ENCODE measurements around the gene ZNF318. TPM values are rescaled to one million over a fixed set of nuclear protein-coding genes. Genes with fewer than 3 reads are reported as not detected.

Gene ZNF318
- polyA plus RNA-seq, 1 donor: 15.0 TPM

DNA sequence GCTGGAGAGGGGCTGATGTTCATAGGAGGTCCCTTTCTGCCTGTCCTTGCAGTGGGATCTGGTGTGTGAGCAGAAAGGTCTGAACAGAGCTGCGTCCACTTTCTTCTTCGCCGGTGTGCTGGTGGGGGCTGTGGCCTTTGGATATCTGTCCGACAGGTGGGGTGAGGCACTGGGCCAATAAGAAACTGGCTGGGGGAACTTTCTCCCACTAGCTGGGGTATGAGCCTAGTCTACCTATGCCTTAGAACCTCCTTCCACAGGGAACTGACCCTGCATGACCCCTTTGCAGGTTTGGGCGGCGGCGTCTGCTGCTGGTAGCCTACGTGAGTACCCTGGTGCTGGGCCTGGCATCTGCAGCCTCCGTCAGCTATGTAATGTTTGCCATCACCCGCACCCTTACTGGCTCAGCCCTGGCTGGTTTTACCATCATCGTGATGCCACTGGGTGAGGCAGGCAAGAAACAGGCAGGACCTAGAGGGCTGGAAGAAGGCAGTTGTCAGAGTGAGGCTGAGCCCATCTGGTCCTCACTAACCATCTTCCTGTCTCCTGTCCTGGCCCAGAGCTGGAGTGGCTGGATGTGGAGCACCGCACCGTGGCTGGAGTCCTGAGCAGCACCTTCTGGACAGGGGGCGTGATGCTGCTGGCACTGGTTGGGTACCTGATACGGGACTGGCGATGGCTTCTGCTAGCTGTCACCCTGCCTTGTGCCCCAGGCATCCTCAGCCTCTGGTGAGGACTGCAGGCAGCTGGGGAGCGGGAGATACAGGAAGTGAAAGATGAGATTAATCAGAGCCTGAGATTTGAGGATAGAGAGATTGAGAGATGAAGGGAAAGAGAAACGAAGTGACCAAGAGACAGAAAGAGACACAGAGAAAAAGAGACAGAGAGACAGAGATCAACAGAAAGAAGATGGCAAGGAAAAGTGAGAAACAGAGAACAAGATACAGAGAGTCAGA, 69.8 kb downstream of the ZNF318 start:
- no peak for DNase-seq

DNA sequence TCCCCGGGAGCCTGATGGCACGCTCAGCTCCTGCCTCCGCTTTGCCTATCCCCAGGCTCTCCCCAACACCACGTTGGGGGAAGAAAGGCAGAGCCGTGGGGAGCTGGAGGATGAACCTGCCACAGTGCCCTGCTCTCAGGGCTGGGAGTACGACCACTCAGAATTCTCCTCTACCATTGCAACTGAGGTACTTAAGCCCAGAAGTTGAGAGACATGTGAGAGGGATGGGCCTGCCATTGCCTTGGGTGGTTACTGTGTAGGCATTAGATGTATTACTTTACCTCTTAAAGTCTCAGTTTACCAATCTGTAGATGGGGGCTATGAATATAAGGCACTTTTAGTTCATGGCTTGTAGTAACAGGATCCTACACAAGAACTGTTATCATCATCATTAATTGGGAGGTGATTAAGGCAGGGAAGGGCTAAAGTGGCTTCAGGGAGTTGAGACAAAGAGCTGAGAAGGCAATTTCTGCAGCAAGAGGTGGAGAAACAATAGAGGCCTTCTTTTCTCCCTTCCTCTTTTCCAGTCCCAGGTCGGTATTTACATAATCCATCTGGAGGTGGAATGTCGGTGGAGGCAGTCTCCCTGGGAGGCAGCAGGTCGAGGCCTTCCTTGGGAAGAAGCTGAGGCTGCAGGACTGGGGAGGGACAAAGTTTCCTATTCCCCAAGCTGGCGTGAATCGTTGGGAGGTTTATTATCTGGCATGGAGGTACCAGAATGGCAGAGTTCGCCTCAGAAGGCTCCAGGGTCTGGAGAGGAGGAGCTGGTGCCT, 70.7 kb downstream of the ZNF318 start:
- DNase-seq: no peak

DNA sequence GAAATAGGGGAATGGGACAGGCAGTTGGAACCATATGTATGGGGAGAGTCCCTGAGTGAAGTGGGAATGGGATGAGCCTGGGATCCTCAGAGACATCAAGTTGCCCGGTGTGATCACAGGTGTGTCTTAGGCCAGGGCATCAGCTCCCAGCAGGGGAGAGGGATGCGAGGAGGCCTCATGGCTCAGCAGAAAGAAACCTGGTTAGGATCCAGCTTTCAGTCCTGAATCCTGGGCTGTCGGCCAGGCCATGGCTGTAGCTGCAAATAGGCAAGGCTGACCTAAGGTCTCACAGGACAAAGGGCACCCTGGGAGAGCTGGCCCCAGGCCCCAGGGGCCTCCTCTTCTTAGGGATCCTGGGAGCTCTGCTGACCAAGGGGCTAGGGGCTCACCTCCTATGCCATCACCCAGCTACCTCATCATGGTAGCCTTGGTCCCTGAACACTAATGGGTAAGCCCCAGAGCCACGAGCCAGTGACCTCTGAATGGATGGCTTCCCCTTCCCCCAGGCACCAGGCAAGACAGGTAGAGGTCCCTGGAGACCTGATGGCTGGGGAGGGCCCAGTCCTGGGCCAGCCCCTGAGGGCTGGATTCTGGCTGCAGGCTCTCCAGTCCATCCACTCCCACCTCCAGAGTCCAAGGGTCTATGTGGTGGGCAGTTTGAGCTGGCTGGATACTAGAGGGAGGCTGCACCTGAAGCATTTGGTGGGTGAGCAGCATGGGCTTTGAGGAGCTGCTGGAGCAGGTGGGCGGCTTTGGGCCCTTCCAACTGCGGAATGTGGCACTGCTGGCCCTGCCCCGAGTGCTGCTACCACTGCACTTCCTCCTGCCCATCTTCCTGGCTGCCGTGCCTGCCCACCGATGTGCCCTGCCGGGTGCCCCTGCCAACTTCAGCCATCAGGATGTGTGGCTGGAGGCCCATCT, 71.5 kb downstream of the ZNF318 start, which contains the start of gene SLC22A7:
Gene SLC22A7, plus strand, starts transcription at position 617 of the 921 bp plus-strand sequence. Its CDS starts 99 bp downstream, at position 716.
- DNase-seq: no peak

DNA sequence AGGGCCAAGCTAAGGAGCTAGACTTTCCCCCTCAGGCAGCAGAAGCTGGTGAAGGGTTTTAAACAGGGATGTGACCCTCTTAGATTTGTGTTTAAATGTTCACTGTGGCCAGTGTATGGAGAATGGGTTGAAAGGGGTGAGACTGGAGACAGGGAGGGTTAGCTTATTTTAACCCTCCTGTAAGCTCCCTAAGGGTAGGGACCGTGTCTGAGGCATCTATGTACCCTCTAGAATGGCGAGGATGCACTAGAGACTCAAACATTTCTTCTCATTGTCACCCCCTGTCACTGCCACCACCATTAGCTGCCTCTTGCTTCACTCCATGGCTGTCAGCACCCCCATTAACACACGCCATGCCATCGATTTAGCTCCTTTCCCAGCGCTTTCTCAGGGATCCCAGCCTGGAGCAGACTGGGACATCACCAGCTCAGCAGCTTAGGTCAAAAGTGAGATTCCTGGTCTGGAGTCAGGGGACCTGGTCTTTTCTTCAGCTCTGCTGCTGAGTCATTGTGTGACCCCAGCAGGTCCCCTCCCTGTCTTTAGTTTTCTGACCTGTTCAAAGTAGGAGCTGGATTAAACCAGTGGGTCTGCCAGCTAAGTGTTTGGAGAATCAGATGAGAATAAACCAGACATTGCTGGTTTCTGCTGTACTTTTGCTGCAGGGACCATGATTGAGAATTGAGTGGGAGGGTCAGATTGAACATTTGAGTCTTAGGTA, 72.5 kb downstream of the ZNF318 start:
- DNase-seq: no peak

DNA sequence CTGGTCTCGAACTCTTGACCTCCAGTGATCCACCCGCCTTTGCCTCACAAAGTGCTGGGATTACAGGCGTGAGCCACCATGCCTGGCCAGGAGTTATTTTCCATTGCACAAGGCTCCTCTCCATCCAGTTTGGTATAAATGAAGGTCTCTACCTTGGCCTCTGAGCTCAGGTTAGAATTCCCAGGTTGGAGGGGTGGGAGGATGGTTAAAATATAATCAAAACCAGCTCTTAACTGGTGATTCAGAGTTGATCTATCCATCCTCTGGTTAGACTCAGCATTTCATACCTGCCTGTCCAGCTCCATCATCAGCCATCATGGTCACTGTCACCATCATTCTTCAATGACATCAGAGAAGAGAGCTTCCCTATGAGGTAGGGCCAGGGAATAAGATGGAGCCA, 74.0 kb downstream of the ZNF318 start:
- DNase-seq: no peak

DNA sequence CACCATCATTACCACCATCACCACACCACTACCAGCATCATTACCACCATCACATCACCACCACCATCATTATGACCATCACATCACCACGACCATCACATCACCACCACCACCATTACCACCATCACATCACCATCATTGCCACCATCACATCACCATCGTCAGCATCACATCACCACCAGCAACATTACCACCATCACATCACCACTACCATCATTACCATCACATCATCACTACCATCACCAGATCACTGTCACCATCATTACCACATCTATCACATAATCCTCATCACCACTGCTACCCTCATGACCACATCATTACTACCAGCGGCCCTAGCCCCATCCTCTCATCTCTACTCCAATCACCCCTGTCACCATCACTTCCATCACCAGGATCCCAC, 74.9 kb downstream of the ZNF318 start:
- DNase-seq: no peak

DNA sequence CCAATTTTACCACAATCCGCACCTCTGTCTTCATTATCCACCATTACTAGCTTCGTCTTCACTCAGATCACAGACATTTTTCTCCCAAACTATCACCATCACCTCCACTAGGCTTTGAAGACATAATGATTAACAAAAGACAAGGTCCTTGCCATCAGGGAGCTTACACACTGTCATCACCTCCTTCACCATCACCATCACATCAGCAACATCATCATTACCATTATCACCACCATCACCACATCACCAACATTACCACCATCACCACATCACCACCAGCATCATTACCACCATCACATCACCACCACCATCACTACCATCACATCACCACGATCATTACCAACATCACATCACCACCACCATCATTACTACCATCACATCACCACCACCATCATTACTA, 75.7 kb downstream of the ZNF318 start:
- DNase-seq: no peak

DNA sequence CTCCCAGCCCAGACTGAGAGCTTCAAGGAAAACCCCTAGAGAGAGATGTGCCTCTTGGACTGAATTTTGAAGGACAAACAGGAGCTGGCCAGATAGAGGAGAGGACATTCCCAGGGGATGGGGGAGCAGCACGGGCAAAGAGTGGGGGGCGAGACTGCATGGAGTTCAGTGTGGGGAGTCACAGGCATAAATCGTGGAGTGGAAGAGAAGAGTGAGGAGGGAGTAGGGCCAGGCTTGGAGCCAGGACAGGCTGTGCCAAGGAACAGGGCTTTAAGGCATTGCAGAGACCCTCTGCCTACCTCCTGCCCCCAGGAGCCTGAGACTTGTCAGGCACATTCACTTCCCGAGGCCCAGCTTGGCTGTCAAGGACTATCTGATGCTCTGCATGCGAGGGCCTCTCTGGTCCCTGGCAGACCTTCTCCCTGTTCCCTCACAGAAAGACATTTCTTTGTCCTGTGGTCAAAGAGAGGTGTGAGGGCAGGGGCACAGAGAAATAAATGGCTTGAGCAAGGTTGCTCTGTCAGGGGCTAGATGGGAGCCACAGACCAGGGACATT, 76.6 kb downstream of the ZNF318 start:
- no peak for DNase-seq

DNA sequence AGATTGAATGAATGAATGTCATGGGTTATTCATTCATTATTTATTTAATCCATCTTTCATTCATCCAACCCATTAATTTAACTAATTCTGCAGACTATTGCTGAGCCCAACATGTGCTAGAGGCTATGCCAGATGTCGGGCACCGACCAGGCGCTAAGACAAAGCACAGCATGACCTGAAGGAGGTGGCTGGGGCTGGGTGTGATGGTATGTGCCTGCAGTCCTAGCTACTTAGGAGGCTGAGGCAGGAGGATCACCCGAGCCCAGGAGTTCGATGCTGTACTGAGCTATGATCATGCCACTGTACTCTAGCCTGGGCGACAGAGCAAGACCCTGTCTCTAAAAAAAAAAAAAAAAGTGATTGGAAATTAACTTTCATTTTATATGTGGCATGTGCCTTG, 77.1 kb downstream of the ZNF318 start:
- DNase-seq: no peak

DNA sequence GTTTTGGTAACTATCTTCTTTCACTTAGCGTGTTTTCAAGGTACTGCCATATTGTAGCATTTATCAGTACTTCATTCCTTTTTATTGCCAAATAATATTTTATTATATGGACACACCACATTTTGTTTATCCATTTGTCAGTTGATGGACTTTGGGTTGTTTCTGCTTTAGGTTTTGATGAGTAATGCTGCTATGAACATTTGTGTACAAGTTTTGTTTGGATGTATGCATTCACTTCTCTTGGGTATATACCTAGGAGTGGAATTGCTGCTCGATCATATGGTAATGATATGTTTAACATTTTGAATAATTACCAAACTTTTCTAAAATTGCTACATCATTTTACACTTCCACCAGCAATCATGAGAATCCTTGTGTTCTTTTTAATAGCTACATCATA, 77.7 kb downstream of the ZNF318 start:
- no peak for DNase-seq

DNA sequence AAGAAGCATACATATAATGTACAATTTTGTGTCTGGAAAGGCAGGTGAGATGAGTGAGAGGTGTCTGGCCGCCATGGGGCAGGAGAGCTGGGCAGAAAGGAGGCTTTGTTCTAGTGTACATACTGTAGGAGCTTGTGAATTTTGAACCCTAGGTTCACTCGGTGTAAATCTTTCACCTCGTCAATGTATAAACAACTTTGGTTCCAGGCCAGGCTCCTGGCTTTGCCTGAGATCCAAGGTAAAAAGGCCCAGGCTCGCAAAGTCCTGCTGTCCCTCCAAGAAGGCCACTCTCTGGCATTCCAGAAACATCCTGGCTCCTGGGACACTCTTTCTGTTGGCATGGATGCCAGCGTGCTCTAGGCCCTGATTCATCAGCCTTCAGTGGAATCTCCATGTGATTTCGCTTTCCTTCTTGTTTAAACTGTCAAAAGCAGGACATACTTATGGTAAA, 78.5 kb downstream of the ZNF318 start:
- DNase-seq: no peak

DNA sequence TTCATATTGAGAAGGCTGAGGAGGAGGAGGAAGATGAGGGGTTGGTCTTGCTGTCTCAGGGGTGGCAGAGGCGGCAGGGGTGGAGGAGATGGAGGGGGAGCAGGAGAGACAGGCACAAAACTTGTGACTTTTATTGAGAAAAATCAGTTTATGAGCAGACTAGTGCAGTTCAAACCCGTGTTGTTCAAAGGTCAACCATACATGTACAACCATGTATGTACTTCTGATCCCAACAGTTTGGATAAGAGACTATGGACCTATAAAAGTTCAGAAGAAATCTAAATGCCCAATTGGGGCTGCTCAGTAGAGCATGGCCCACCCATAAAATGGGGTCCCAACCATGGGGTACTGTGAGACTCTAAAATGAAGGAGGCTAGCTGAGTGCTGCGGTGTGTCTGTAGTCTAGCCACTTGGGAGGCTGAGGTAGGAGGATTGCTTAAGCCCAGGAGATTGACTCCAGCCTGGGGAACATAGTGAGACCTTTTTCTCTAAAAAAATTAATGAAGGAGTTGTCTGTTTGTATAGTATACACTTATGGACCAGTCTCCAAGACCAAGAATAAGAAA, 79.0 kb downstream of the ZNF318 start:
- DNase-seq: no peak

DNA sequence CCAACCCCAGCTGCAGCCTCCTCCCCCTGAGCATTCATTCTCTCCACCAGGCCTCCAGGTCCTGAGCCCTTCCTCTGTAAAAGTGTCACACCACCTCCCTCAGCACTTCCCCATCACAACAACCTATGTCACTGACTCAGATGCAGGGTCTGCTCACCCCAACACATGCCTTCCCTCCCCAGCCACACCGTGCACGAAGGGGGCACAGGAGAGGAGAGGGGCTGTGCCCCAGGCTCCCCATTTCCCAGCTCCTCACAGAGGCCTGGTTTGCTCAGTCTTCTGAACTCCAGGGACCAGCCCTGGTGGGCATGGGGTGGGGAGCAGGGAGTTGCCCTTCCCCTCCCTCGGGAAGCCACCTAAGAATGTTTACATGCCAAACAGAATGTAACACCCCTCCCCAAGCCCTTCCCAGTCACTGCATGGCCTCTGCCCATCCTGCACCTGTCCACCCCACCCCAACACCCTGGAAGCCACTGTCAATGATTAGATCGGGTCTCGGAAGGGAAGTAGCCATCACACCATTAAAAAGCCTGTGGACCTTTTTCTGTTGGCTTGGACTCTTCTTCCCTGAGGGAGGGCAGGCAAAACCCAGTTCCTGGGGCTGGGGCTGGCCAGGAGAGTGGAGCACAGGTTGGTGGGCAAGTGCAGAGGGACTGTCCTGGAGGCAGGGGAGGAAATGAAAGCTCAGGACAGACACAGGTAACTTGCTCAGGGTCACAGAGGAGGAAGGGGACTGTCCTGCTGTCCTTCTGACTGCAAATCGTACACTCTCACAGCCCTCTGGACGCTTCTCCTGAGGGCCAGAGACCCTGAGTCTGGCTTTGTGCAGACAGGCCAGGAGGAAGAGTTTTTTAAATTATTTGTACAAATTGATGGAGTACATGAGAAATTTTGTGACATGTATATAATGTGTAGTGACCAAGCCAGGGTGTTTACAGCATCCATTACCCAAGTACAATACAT, 81.4 kb downstream of the ZNF318 start:
- DNase-seq: no peak

DNA sequence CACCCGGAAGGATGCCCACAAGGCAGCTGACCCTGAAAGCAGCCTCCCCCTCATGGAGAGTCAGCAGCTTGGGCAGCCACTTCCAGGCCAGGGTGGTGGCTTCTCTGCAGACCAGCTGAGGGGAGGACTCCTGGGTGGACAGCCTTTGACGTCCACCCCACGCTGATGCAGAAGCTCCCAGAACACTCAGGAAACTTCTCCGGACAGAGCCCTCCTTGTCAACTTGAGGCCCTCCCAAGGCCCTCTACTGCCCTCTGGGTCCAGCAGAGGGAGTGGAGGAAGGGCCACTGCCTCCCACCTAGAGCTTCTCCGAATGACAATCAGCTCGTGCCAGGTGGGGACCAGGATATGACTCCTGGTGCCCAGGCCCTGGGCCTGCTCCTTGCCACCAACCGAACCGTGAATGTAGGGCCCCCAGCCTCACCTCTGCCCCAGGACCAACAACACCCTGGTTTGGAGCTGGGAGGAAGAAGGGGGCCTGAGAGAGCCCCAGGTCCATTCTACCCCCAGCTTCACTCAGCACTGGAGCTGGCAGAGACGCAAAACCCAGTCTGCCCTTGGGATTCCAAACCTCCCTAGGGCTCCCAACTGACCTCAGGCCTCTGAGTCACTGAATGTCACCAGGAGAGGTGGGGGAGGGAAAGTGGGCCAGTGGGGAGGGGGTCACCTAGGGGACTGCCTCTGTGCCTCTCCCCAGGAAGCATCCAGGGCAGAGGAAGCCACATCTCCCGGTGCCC, 82.3 kb downstream of the ZNF318 start:
- DNase-seq: no peak

DNA sequence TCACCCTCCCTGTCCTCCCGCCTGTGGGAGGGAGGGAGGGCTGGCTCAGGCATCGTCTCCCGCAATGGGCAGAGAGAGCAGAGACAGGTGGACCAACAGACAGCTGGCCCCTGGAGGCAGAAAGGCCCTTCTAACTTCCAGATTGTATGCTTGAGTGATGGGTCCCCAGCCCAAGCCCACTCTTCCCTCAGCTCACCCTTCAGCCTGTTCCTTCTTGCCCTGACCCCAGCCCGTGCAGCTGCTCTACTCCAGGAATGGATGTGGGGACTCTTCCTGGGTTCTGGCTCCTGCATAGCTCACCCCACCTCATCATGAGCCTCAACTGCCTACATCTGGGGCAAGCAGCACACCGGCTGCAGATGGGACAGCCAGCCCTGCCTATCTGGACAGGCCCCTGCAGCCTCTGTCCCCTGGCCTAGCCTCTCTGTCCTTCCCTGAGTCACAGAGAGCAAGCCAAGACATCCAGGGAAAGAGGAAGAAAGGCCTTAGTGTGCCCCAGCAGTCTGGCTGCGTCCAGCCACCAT, 82.9 kb downstream of the ZNF318 start:
- no peak for DNase-seq
